HEK293T (cell line): Measurements from ENCODE around the gene OR51B6.
"Not testable (repeated sequence)": the region's sequence is repeated elsewhere in the genome, so short reads cannot be mapped to it uniquely, and the experiment has no call there.

Experiments
- CTCF ChIA-PET: fragments of 350-600 bp; formaldehyde crosslinking; extraction: SDS; loops from one replicate; lab custom pipeline; 2021; ENCODE audit warnings: antibody characterized with exemption, inconsistent platforms; lab: Yijun Ruan, JAX
- POLR2A ChIA-PET: fragments of 350-600 bp; formaldehyde crosslinking; extraction: SDS; loops from one replicate; lab custom pipeline; 2020; ENCODE audit warnings: antibody characterized with exemption, inconsistent platforms; lab: Yijun Ruan, JAX
- DNase-seq: peaks from one replicate; pipeline ENCODE4 v3.0.0; 2012; ENCODE audit warnings: mixed read lengths; ENCODE audit errors: extremely low spot score
- ARNT ChIP-seq: fragments of 450-650 bp; IDR thresholded peaks from 2 replicates; pipeline ENCODE4 v1.6.1; 2017; ENCODE audit warnings: mild to moderate bottlenecking
- BHLHE40 ChIP-seq: fragments of 450-650 bp; IDR thresholded peaks from 2 replicates; pipeline ENCODE4 v1.6.1; 2016; ENCODE audit warnings: mild to moderate bottlenecking, moderate library complexity, borderline replicate concordance
- CTBP1 ChIP-seq: fragments of 450-650 bp; IDR thresholded peaks from 2 replicates; pipeline ENCODE4 v1.6.1; 2016; ENCODE audit warnings: borderline replicate concordance
- ELF4 ChIP-seq: fragments of 450-650 bp; IDR thresholded peaks from 2 replicates; pipeline ENCODE4 v1.6.1; 2017; ENCODE audit warnings: antibody characterized with exemption
- FOXA1 ChIP-seq: fragments of 450-650 bp; IDR thresholded peaks from 2 replicates; pipeline ENCODE4 v1.6.1; 2016; ENCODE audit warnings: mild to moderate bottlenecking
- FOXK2 ChIP-seq: fragments of 450-650 bp; IDR thresholded peaks from 2 replicates; pipeline ENCODE4 v1.6.1; 2016; ENCODE audit warnings: mild to moderate bottlenecking
- FOXM1 ChIP-seq: fragments of 450-650 bp; IDR thresholded peaks from 2 replicates; pipeline ENCODE4 v1.6.1; 2017; ENCODE audit warnings: mild to moderate bottlenecking, borderline replicate concordance
- HDGF ChIP-seq: fragments of 450-650 bp; IDR thresholded peaks from 2 replicates; pipeline ENCODE4 v1.6.1; 2017; ENCODE audit warnings: antibody characterized with exemption, borderline replicate concordance
- L3MBTL2 ChIP-seq: fragments of 450-650 bp; conservative IDR thresholded peaks from 2 replicates; pipeline ENCODE4 v1.6.1; 2016; ENCODE audit warnings: mild to moderate bottlenecking
- LEF1 ChIP-seq: fragments of 450-650 bp; IDR thresholded peaks from 2 replicates; pipeline ENCODE4 v1.6.1; 2017; ENCODE audit warnings: mild to moderate bottlenecking, borderline replicate concordance
- NFRKB ChIP-seq: fragments of 450-650 bp; IDR thresholded peaks from 2 replicates; pipeline ENCODE4 v1.6.1; 2016; ENCODE audit warnings: mild to moderate bottlenecking, moderate library complexity
- PKNOX1 ChIP-seq: fragments of 450-650 bp; IDR thresholded peaks from 2 replicates; pipeline ENCODE4 v1.6.1; 2016
- SP1 ChIP-seq: fragments of 450-650 bp; IDR thresholded peaks from 2 replicates; pipeline ENCODE4 v1.6.1; 2017
- SUZ12 ChIP-seq: fragments of 450-650 bp; IDR thresholded peaks from 2 replicates; pipeline ENCODE4 v1.6.1; 2016; ENCODE audit warnings: mild to moderate bottlenecking
- TARDBP ChIP-seq: fragments of 450-650 bp; IDR thresholded peaks from 2 replicates; pipeline ENCODE4 v1.6.1; 2016
- ZNF384 ChIP-seq: fragments of 450-650 bp; IDR thresholded peaks from 2 replicates; pipeline ENCODE4 v1.6.1; 2016

Gene OR51B6

GRCh38 chr11:5343474-5344335 is 7.6 kb upstream of the OR51B6 start, which contains the start of gene OR51B5:
Gene OR51B5 (minus strand): TSS chr11:5343524. CDS start chr11:5343524, 0 bp downstream.
- CTCF ChIA-PET = no interaction called here
- TF ChIP-seq FOXK2 = no peak
- TF ChIP-seq LEF1 = no peak
- TF ChIP-seq CTBP1 = no peak
- no peak for TF ChIP-seq SP1
- TF ChIP-seq HDGF = no peak
- no peak for TF ChIP-seq ARNT
- TF ChIP-seq ELF4 = no peak
- POLR2A ChIA-PET = no interaction called here

GRCh38 chr11:5345831-5346230 is 5.5 kb upstream of the OR51B6 start:
- no peak for DNase-seq
- CTCF ChIA-PET = no interaction called here
- no peak for TF ChIP-seq ZNF384
- no peak for TF ChIP-seq FOXA1
- TF ChIP-seq HDGF = no peak
- TF ChIP-seq L3MBTL2 = no peak
- TF ChIP-seq PKNOX1 = no peak
- no peak for TF ChIP-seq SP1
- TF ChIP-seq ELF4 = no peak
- no peak for TF ChIP-seq ARNT
- TF ChIP-seq TARDBP = no peak
- no peak for TF ChIP-seq FOXM1
- TF ChIP-seq NFRKB = no peak
- TF ChIP-seq FOXK2 = no peak
- no peak for TF ChIP-seq LEF1
- TF ChIP-seq SUZ12 = no peak
- TF ChIP-seq BHLHE40 = no peak
- POLR2A ChIA-PET = no interaction called here

More at GRCh38 chr11:5343474-5344335, 7.6 kb upstream of the OR51B6 start, which contains the start of gene OR51B5:
- no peak for DNase-seq

GRCh38 chr11:5348551-5349194 is 2.6 kb upstream of the OR51B6 start:
- DNase-seq = no peak
- ChIA-PET CTCF (no interaction called here), POLR2A (no interaction called here)
- TF ChIP-seq HDGF (no peak), ELF4 (no peak), FOXA1 (no peak), ZNF384 (no peak), SP1 (no peak), FOXM1 (no peak), ARNT (no peak), LEF1 (no peak), FOXK2 (no peak), NFRKB (no peak), L3MBTL2 (no peak), TARDBP (no peak), PKNOX1 (no peak), BHLHE40 (no peak), CTBP1 (no peak), SUZ12 (no peak)

DNA sequence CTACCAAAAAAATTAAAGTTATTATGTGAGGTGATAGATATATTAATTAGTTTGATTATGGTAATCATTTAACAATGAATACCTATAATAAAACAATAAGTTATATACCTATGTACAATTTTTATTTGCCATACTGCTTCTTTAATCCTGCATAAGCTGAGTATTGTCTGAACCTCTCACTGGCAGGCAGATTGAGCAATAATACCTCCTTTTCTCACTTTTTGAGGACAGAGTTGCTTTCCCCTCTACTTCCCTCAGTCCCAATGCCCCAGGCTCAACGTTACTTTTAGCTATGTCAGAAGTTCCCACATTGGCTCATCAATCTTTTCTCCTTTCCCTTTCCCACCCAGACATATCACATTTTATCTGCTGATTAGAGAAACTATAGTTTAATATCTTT is 1.8 kb upstream of the OR51B6 start:
- no peak for TF ChIP-seq NFRKB
- TF ChIP-seq FOXK2 = no peak
- TF ChIP-seq SP1 = no peak
- no peak for TF ChIP-seq HDGF
- no peak for TF ChIP-seq SUZ12
- POLR2A ChIA-PET = no interaction called here
- no peak for DNase-seq
- CTCF ChIA-PET = no interaction called here

GRCh38 chr11:5356031-5356430 is 4.7 kb downstream of the OR51B6 start:
- CTCF ChIA-PET, POLR2A ChIA-PET, DNase-seq: not testable (repeated sequence)

DNA sequence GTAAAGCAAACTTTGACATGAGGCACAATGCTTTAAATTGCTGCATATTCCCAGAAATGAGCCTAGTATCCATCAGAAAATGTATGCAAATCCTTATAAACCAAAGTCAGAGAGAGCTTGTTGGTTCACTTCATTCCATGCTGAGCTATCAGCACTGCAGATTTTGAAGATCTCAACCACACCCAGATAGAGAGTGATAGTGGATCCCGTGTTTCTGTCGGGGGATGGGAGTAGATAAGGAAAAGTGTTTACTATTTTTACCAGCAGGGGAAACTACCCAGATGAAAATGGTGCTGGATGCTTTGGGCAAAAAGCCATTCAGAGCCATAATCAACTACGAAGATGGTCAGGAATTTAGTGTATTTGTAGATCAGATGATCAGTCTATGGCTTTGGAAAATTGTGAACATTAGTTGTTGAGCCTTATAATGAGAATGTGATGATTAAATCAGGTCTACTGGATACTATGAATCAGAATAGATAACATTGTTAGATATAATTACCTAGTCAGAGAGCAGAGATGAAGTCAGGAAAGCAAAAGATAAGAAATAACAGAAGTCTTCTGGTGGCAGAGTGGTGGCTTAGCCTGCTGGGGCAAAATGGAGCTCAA is 10.8 kb downstream of the OR51B6 start:
- ChIA-PET CTCF (no interaction called here), POLR2A (no interaction called here)
- TF ChIP-seq L3MBTL2 (no peak), FOXK2 (no peak), LEF1 (no peak), ELF4 (no peak), FOXM1 (no peak), HDGF (no peak), FOXA1 (no peak), SP1 (no peak), PKNOX1 (no peak), ARNT (no peak), NFRKB (no peak), CTBP1 (no peak), TARDBP (no peak), ZNF384 (no peak), SUZ12 (no peak), BHLHE40 (no peak)
- no peak for DNase-seq
